H9 (cell line): ENCODE measurements around the gene SORCS2. TPM values are rescaled to one million over a fixed set of nuclear protein-coding genes. Genes with fewer than 3 reads are reported as not detected.

Experiments
- DNase-seq: peaks from one replicate; pipeline ENCODE4 v3.0.0-alpha.2; 2017
- H2AFZ ChIP-seq: one replicate; pipeline ENCODE4 v1.6.1; 2013; ENCODE audit warnings: mild to moderate bottlenecking, low read length, control low read depth, moderate library complexity
- H2AK5ac ChIP-seq: 2 replicates; pipeline ENCODE4 v1.6.1; 2013; ENCODE audit warnings: low read length, control low read depth, mixed read lengths; ENCODE audit not compliant: insufficient read length
- H2BK120ac ChIP-seq: one replicate; pipeline ENCODE4 v1.6.1; 2013; ENCODE audit warnings: low read depth, mild to moderate bottlenecking, low read length, control low read depth, inconsistent platforms; ENCODE audit not compliant: poor library complexity, severe bottlenecking
- H2BK12ac ChIP-seq: 2 replicates; pipeline ENCODE4 v1.6.1; 2013; ENCODE audit warnings: low read length, control low read depth, mixed read lengths, low read depth; ENCODE audit not compliant: insufficient read length
- H2BK15ac ChIP-seq: 2 replicates; pipeline ENCODE4 v1.6.1; 2013; ENCODE audit warnings: low read depth, low read length, control low read depth
- H2BK20ac ChIP-seq: one replicate; pipeline ENCODE4 v1.6.1; 2013; ENCODE audit warnings: low read depth, mild to moderate bottlenecking, low read length, control low read depth, inconsistent platforms; ENCODE audit not compliant: poor library complexity, severe bottlenecking
- H2BK5ac ChIP-seq: 2 replicates; pipeline ENCODE4 v1.6.1; 2013; ENCODE audit warnings: low read length, control low read depth, mixed read lengths; ENCODE audit not compliant: insufficient read length
- H3K14ac ChIP-seq: 2 replicates; pipeline ENCODE4 v1.6.1; 2013; ENCODE audit warnings: low read length, control low read depth; ENCODE audit not compliant: insufficient read depth
- H3K18ac ChIP-seq: 2 replicates; pipeline ENCODE4 v1.6.1; 2013; ENCODE audit warnings: low read depth, mild to moderate bottlenecking, mixed read lengths, low read length, control low read depth; ENCODE audit not compliant: insufficient read length
- H3K23ac ChIP-seq: 2 replicates; pipeline ENCODE4 v1.6.1; 2013; ENCODE audit warnings: low read length, control low read depth, mixed read lengths, low read depth; ENCODE audit not compliant: insufficient read length
- H3K23me2 ChIP-seq: 2 replicates; pipeline ENCODE4 v1.6.1; 2013; ENCODE audit warnings: low read depth, mild to moderate bottlenecking, mixed read lengths, low read length, control low read depth; ENCODE audit not compliant: insufficient read length, poor library complexity, severe bottlenecking
- H3K27ac ChIP-seq: 2 replicates; pipeline ENCODE4 v1.5.1; 2013; ENCODE audit warnings: low read length, control low read depth, mixed read lengths, low read depth; ENCODE audit not compliant: insufficient read length
- H3K27me3 ChIP-seq: 2 replicates; pipeline ENCODE4 v1.6.1; 2013; ENCODE audit warnings: low read length, control low read depth, inconsistent platforms; ENCODE audit not compliant: insufficient read depth
- H3K4ac ChIP-seq: 2 replicates; pipeline ENCODE4 v1.6.1; 2013; ENCODE audit warnings: low read depth, mild to moderate bottlenecking, control low read depth, inconsistent platforms, low read length, moderate library complexity
- H3K4me1 ChIP-seq: 2 replicates; pipeline ENCODE4 v1.6.1; 2013; ENCODE audit warnings: low read length, control low read depth, inconsistent platforms; ENCODE audit not compliant: insufficient read depth
- H3K4me2 ChIP-seq: 2 replicates; pipeline ENCODE4 v1.6.1; 2013; ENCODE audit warnings: low read length, control low read depth, mixed read lengths; ENCODE audit not compliant: insufficient read length, insufficient read depth
- H3K56ac ChIP-seq: 2 replicates; pipeline ENCODE4 v1.6.1; 2013; ENCODE audit warnings: low read depth, mild to moderate bottlenecking, mixed read lengths, low read length, control low read depth; ENCODE audit not compliant: insufficient read length
- H3K79me1 ChIP-seq: 2 replicates; pipeline ENCODE4 v1.6.1; 2013; ENCODE audit warnings: low read depth, mild to moderate bottlenecking, moderate library complexity, low read length, control low read depth, inconsistent platforms; ENCODE audit not compliant: insufficient read depth, poor library complexity, severe bottlenecking
- H3K79me2 ChIP-seq: 2 replicates; pipeline ENCODE4 v1.6.1; 2013; ENCODE audit warnings: low read length, control low read depth, inconsistent platforms; ENCODE audit not compliant: insufficient read depth
- H3K9ac ChIP-seq: 2 replicates; pipeline ENCODE4 v1.6.1; 2013; ENCODE audit warnings: low read length, control low read depth, mixed read lengths; ENCODE audit not compliant: insufficient read length; ENCODE audit errors: extremely low read depth
- H3K9me3 ChIP-seq: one replicate; pipeline ENCODE4 v1.6.1; 2013; ENCODE audit warnings: low read depth, low read length, inconsistent platforms; ENCODE audit not compliant: control insufficient read depth
- H3T11ph ChIP-seq: one replicate; pipeline ENCODE4 v1.6.1; 2013; ENCODE audit warnings: mild to moderate bottlenecking, low read length, control low read depth, inconsistent platforms
- H4K20me1 ChIP-seq: one replicate; pipeline ENCODE4 v1.6.1; 2013; ENCODE audit not compliant: control insufficient read depth, insufficient read length, insufficient read depth
- H4K5ac ChIP-seq: 2 replicates; pipeline ENCODE4 v1.6.1; 2013; ENCODE audit warnings: low read depth, mild to moderate bottlenecking, mixed read lengths, low read length, control low read depth; ENCODE audit not compliant: insufficient read length
- H4K8ac ChIP-seq: replicated peaks from 2 replicates; pipeline ENCODE4 v1.6.1; 2013; ENCODE audit warnings: low read length, control low read depth, mixed read lengths, low read depth; ENCODE audit not compliant: insufficient read length
- H4K91ac ChIP-seq: 2 replicates; pipeline ENCODE4 v1.6.1; 2013; ENCODE audit warnings: low read depth, mild to moderate bottlenecking, moderate library complexity, mixed read lengths, low read length, control low read depth; ENCODE audit not compliant: insufficient read length
- H3K27ac Mint-ChIP-seq, 3 experiments: 2 replicates in 2 of 3; 3 replicates in 1 of 3; pipeline ENCODE4 v1.8.0; 2020 to 2021; ENCODE audit warnings: mixed read lengths in 3 of 3, mild to moderate bottlenecking in 1 of 3, moderate library complexity in 1 of 3
- H3K27me3 Mint-ChIP-seq: 2 replicates; pipeline ENCODE4 v1.8.0; 2021; ENCODE audit warnings: low read depth, mild to moderate bottlenecking, moderate library complexity, mixed read lengths
- H3K36me3 Mint-ChIP-seq, 3 experiments: 2 replicates in 2 of 3; 3 replicates in 1 of 3; pipeline ENCODE4 v1.8.0; 2020 to 2021; ENCODE audit warnings: low read depth in 3 of 3, mixed read lengths in 3 of 3; ENCODE audit not compliant: insufficient read depth in 1 of 3
- H3K4me1 Mint-ChIP-seq, 2 experiments: 2 replicates each; pipeline ENCODE4 v1.8.0; 2020; ENCODE audit warnings: mixed read lengths in 2 of 2
- H3K4me3 Mint-ChIP-seq, 2 experiments: 2 replicates in 1 of 2; 3 replicates in 1 of 2; pipeline ENCODE4 v1.8.0; 2020 to 2021; ENCODE audit warnings: mild to moderate bottlenecking in 2 of 2, mixed read lengths in 2 of 2, moderate library complexity in 1 of 2
- H3K9me3 Mint-ChIP-seq, 2 experiments: 2 replicates in 1 of 2; 3 replicates in 1 of 2; pipeline ENCODE4 v1.8.0; 2020; ENCODE audit warnings: mild to moderate bottlenecking in 2 of 2, mixed read lengths in 2 of 2, moderate library complexity in 1 of 2
- whole genome bisulfite sequencing: extraction: QIAGEN DNeasy Blood & Tissue Kit; methylation state at CpG from one replicate; pipeline ENCODE4 v1.1.7; 2013; ENCODE audit warnings: missing lambda C conversion rate, low lambda C conversion rate, mixed read lengths; ENCODE audit not compliant: insufficient read length; ENCODE audit errors: extremely low coverage; 5-methylcytosine and 5-hydroxymethylcytosine counted together
- total RNA-seq: library from RNA; stranded (reverse); gene quantifications from 2 replicates; pipeline ENCODE4 v1.2.1, GENCODE V29; 2021
- TF ChIP-seq, protein P1 (sequence below): fragments of 200-600 bp; sonication (generic); conservative IDR thresholded peaks from 3 replicates; pipeline ENCODE4 v1.8.0; 2021; ENCODE audit warnings: antibody characterized with exemption, mild to moderate bottlenecking

SORCS2 gene
- total RNA-seq, 1 experiment from 2014 or later: 0.57 TPM

DNA sequence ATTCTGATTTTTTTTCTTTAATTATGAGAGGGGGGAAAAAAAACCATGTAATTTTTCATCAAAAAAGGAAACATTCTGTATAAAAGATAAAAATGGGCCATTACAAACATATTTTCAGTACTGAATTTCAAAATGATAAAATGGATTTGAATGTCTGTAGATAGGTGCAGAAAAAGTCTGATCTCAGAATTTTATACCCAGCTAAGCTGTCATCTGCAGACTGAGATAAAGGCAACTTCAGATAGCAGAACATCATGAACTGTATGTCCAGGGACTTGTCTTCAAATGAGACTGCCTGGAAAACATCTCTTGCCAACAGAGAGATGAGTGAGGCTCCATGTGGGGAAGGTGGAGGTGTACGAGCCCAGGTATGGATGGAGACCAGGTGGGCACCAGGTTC, 360.9 kb downstream of the SORCS2 start:
- TF ChIP-seq, protein P1, sequence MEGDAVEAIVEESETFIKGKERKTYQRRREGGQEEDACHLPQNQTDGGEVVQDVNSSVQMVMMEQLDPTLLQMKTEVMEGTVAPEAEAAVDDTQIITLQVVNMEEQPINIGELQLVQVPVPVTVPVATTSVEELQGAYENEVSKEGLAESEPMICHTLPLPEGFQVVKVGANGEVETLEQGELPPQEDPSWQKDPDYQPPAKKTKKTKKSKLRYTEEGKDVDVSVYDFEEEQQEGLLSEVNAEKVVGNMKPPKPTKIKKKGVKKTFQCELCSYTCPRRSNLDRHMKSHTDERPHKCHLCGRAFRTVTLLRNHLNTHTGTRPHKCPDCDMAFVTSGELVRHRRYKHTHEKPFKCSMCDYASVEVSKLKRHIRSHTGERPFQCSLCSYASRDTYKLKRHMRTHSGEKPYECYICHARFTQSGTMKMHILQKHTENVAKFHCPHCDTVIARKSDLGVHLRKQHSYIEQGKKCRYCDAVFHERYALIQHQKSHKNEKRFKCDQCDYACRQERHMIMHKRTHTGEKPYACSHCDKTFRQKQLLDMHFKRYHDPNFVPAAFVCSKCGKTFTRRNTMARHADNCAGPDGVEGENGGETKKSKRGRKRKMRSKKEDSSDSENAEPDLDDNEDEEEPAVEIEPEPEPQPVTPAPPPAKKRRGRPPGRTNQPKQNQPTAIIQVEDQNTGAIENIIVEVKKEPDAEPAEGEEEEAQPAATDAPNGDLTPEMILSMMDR: no peak
- no peak overlapping the region for H3K23ac ChIP-seq
- no peak overlapping the region for H3K27ac ChIP-seq
- Mint-ChIP-seq H3K27me3 (peaks cover 23% of the 10 kb centered on the region), H3K4me3 (no peak overlapping the region), H3K9me3 (peaks cover 26 to 29% of the 10 kb centered on the region in 2 experiments), H3K27ac (no peak overlapping the region), H3K36me3 (peaks cover 6 to 14% (median 6%) of the 10 kb centered on the region in 3 experiments), H3K4me1 (no peaks in the 10 kb centered on the region)
- H3K23me2 ChIP-seq: no peaks in the 10 kb centered on the region
- H3K9ac ChIP-seq: no peak overlapping the region
- no peak overlapping the region for H2BK120ac ChIP-seq
- H4K20me1 ChIP-seq: no peaks in the 10 kb centered on the region
- no peak overlapping the region for H3K14ac ChIP-seq
- H4K8ac ChIP-seq: no peak overlapping the region
- H3K4me1 ChIP-seq: no peaks in the 10 kb centered on the region
- no peak overlapping the region for H2BK12ac ChIP-seq
- H3K56ac ChIP-seq: no peak overlapping the region
- no peak overlapping the region for H3K18ac ChIP-seq
- H2BK15ac ChIP-seq: no peak overlapping the region
- no peaks in the 10 kb centered on the region for H3K79me1 ChIP-seq
- no peak overlapping the region for H4K91ac ChIP-seq
- DNase-seq: no peak
- no peak overlapping the region for H4K5ac ChIP-seq
- H3K4me2 ChIP-seq: no peak overlapping the region
- H2BK20ac ChIP-seq: no peak overlapping the region
- peaks cover 15% of the 10 kb centered on the region for H3K9me3 ChIP-seq
- H3K4ac ChIP-seq: no peak overlapping the region
- H3K79me2 ChIP-seq: no peaks in the 10 kb centered on the region
- no peak overlapping the region for H3T11ph ChIP-seq
- no peak overlapping the region for H2BK5ac ChIP-seq
- H2AK5ac ChIP-seq: no peak overlapping the region
- no CpG with 5 or more reads among the region's 1 CpG for WGBS
- no peak overlapping the region for H2AFZ ChIP-seq
- H3K27me3 ChIP-seq: no peaks in the 10 kb centered on the region
